Measurements from ENCODE around the gene GPR63. TPM values are rescaled to one million over a fixed set of nuclear protein-coding genes. Genes with fewer than 3 reads are reported as not detected.

Gene GPR63
- total and polyA plus RNA-seq, 2 experiments from 2014 or later, result 0.10 to 0.11 TPM

DNA sequence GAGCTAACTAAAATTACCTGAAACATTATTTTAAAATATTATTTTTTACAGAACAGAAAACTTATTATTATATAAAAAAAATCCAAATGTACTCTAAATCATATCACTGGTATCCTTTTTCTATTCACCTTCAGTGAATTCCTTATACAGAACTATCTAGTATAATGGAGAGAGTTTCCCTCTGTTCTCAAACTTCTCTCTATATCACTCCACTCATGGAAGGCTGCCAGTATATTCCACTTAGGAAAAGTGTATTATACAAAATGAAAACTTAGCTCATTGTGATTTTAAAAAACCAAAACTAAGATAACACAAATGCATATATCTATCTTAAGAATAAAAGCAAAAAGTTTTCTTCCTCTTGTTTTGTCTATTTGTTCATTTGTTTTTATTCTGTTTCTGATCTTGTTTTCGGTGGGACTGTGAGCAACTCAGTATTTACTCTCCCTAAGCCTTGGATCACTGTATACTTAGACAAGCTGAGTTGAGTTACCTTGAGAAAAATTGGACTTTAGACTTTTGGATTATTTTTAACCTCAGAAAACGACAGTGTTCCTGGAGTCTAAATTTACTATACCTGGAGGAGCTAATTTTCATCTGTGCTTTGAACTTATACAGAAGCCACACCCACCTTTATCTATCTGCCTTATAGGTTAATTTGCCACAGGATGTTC lies 61.4 kb downstream of the GPR63 start:
- no peaks in the 10 kb centered on the region for H3K9me2 ChIP-seq (ENCODE audit: insufficient read depth)
- in situ Hi-C loops (cut with MboI), result no loop called here

DNA sequence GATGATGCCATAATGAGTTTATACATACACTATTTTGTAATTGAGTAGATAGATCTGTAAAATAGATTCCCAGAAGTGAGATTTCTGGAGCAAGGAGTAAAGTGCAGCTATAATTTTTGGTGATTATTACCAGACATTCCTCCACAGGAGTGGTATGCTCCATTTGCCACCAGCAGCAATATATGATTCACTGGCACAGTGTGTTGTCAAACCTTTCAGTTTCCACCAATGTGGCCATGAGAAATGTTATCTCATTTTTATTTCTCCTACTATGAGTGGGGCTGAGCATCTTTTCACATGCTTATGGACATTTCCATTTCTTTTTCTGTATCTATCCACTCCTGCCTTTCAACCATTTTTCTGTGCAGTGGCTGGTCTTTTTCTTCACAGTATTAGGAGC lies 70.5 kb downstream of the GPR63 start:
- no peak overlapping the region for H3K4me2 ChIP-seq (ENCODE audit: unreplicated experiment)
- no peaks in the 10 kb centered on the region for H3K79me2 ChIP-seq (ENCODE audit: insufficient read depth)
- no peaks in the 10 kb centered on the region for H4K20me1 ChIP-seq (ENCODE audit: insufficient read depth)
- no peaks in the 10 kb centered on the region for H3K36me3 ChIP-seq (ENCODE audit: low read depth)
- no peak overlapping the region for H3K9ac ChIP-seq
- no peak for DNase-seq
- no peak for TF ChIP-seq EZH2 (IDR thresholded peaks at IDR 0.05; ENCODE audit: insufficient read depth, poor library complexity, severe bottlenecking)
- no peak for TF ChIP-seq EZH2phosphoT487 (IDR thresholded peaks at IDR 0.05; ENCODE audit: insufficient read depth, low read depth)
- H3K4me3 ChIP-seq, result no peak overlapping the region
- no peaks in the 10 kb centered on the region for H3K9me3 ChIP-seq (ENCODE audit: low read depth)
- H3K9me2 ChIP-seq (ENCODE audit: insufficient read depth), result no peaks in the 10 kb centered on the region
- no peaks in the 10 kb centered on the region for H3F3A ChIP-seq (ENCODE audit: insufficient read depth)
- no peaks in the 10 kb centered on the region for H3K27me3 ChIP-seq (replicated peaks; ENCODE audit: insufficient read depth)
- H2AFZ ChIP-seq, result no peak overlapping the region
- in situ Hi-C loops (cut with MboI), result no loop called here
- no peaks in the 10 kb centered on the region for H3K4me1 ChIP-seq (ENCODE audit: insufficient read depth)
- no peak overlapping the region for H3K27ac ChIP-seq

More for the DNA sequence above, 61.4 kb downstream of the GPR63 start:
- Histone ChIP-seq H3K79me2 (ENCODE audit: insufficient read depth) (no peaks in the 10 kb centered on the region), H3K4me2 (ENCODE audit: unreplicated experiment) (no peak overlapping the region), H3K27me3 (replicated peaks; ENCODE audit: insufficient read depth) (no peaks in the 10 kb centered on the region), H3K4me1 (ENCODE audit: insufficient read depth) (no peaks in the 10 kb centered on the region), H3K4me3 (no peak overlapping the region), H3K9ac (no peak overlapping the region), H4K20me1 (ENCODE audit: insufficient read depth) (no peaks in the 10 kb centered on the region), H3K36me3 (ENCODE audit: low read depth) (no peaks in the 10 kb centered on the region), H3K9me3 (ENCODE audit: low read depth) (no peaks in the 10 kb centered on the region), H2AFZ (no peak overlapping the region), H3K27ac (no peak overlapping the region), H3F3A (ENCODE audit: insufficient read depth) (no peaks in the 10 kb centered on the region)
- WGBS, 2 experiments (ENCODE audit: low coverage in 1 of 2, low lambda C conversion rate in 2 of 2, missing lambda C conversion rate in 2 of 2), result 16 to 19% methylated on average over 2 of the region's 2 CpGs
- no peak for DNase-seq
- TF ChIP-seq EZH2 (IDR thresholded peaks at IDR 0.05; ENCODE audit: insufficient read depth, poor library complexity, severe bottlenecking), result no peak

DNA sequence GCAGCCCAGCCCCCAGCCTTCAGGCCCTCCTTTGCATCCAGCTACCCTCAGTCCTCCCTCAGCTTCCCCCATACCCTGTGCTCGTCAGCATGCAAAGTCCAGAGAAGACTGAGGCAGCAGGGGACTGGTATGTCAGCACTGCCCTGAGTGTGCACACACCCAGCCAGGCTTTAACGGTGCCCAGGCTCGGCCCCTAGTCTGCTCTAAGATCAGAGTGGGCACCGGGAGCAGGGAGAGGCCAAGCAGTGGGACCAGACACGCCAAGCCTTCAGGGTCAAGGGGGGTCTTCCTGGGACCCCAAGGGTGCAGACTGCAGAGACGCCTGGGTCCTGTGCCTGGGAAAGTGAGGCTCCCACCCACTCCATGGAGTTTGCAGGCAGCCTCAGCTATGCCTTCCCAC lies 74.7 kb downstream of the GPR63 start:
- Histone ChIP-seq H3K27ac (no peak overlapping the region), H3K4me1 (ENCODE audit: insufficient read depth) (no peaks in the 10 kb centered on the region), H3K9me3 (ENCODE audit: low read depth) (no peaks in the 10 kb centered on the region), H3K79me2 (ENCODE audit: insufficient read depth) (no peaks in the 10 kb centered on the region), H3K4me3 (no peak overlapping the region), H3K4me2 (ENCODE audit: unreplicated experiment) (no peak overlapping the region), H3K36me3 (ENCODE audit: low read depth) (no peaks in the 10 kb centered on the region), H3K27me3 (replicated peaks; ENCODE audit: insufficient read depth) (no peaks in the 10 kb centered on the region), H3K9me2 (ENCODE audit: insufficient read depth) (no peaks in the 10 kb centered on the region), H4K20me1 (ENCODE audit: insufficient read depth) (no peaks in the 10 kb centered on the region), H2AFZ (no peak overlapping the region), H3F3A (ENCODE audit: insufficient read depth) (no peaks in the 10 kb centered on the region), H3K9ac (no peak overlapping the region)
- no peak for DNase-seq
- 33 to 41% methylated on average over 5 to 6 of the region's 6 CpGs for WGBS, 2 experiments (ENCODE audit: low coverage in 1 of 2, low lambda C conversion rate in 2 of 2, missing lambda C conversion rate in 2 of 2)
- TF ChIP-seq EZH2 (IDR thresholded peaks at IDR 0.05; ENCODE audit: insufficient read depth, poor library complexity, severe bottlenecking) (no peak), EZH2phosphoT487 (IDR thresholded peaks at IDR 0.05; ENCODE audit: insufficient read depth, low read depth) (no peak)
- in situ Hi-C loops (cut with MboI), result no loop called here

DNA sequence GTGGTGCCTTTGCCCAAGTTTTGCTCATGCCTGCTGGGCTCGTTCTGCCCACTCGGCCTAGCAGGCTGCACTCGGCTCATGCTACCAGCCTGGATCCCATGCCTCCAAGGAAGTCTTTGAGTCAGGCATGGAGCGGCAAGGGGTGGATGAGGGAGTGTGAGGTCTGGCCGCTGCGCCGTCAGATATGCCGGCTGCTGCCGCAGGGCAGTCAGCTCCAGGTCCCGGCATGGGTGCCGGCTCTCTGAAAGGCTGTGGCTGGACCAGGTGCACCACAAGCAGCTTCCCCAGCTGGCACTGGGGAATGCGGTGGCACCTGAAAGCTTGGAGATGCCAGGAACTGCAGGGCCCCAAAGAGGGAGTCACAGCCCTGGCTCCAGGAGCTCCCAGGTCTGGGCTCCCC lies 75.5 kb downstream of the GPR63 start:
- H3K27me3 ChIP-seq (replicated peaks; ENCODE audit: insufficient read depth), result no peaks in the 10 kb centered on the region
- in situ Hi-C loops (cut with MboI), result no loop called here
- WGBS, 2 experiments (ENCODE audit: low coverage in 1 of 2, low lambda C conversion rate in 2 of 2, missing lambda C conversion rate in 2 of 2), result 76 to 77% methylated on average over 12 of the region's 12 CpGs

More for the DNA sequence above, 75.5 kb downstream of the GPR63 start:
- H4K20me1 ChIP-seq (ENCODE audit: insufficient read depth), result no peaks in the 10 kb centered on the region
- H3K4me3 ChIP-seq, result no peak overlapping the region
- no peak for DNase-seq
- H3K36me3 ChIP-seq (ENCODE audit: low read depth), result no peaks in the 10 kb centered on the region
- TF ChIP-seq EZH2phosphoT487 (IDR thresholded peaks at IDR 0.05; ENCODE audit: insufficient read depth, low read depth) (no peak), EZH2 (IDR thresholded peaks at IDR 0.05; ENCODE audit: insufficient read depth, poor library complexity, severe bottlenecking) (no peak)
- H3F3A ChIP-seq (ENCODE audit: insufficient read depth), result no peaks in the 10 kb centered on the region
- no peaks in the 10 kb centered on the region for H3K9me3 ChIP-seq (ENCODE audit: low read depth)
- no peak overlapping the region for H3K9ac ChIP-seq
- no peak overlapping the region for H2AFZ ChIP-seq
- no peak overlapping the region for H3K4me2 ChIP-seq (ENCODE audit: unreplicated experiment)
- H3K4me1 ChIP-seq (ENCODE audit: insufficient read depth), result no peaks in the 10 kb centered on the region
- no peak overlapping the region for H3K27ac ChIP-seq
- H3K79me2 ChIP-seq (ENCODE audit: insufficient read depth), result no peaks in the 10 kb centered on the region
- no peaks in the 10 kb centered on the region for H3K9me2 ChIP-seq (ENCODE audit: insufficient read depth)

All from GM23248 (cell line).